Stimulated activated memory B cell treated with anti-CD40 and anti-IgM and Interleukin-4, amounts not matched to agents 10 μg/mL and 1 μg/mL and 100 μg/mL, for 72 hours (primary cell): Measurements from ENCODE around the gene IL12A.

Experiments
- ATAC-seq: fragments of 150-1000 bp; cut with Tn5 transposase; 2 replicates; pipeline ENCODE4 v1.10.0; 2021
- H3K27ac Mint-ChIP-seq: one replicate; pipeline ENCODE4 v1.8.0; 2022; ENCODE audit warnings: mild to moderate bottlenecking, mixed read lengths
- H3K27me3 Mint-ChIP-seq: one replicate; pipeline ENCODE4 v1.8.0; 2022; ENCODE audit warnings: mixed read lengths
- H3K36me3 Mint-ChIP-seq: one replicate; pipeline ENCODE4 v1.8.0; 2022; ENCODE audit warnings: mixed read lengths
- H3K4me1 Mint-ChIP-seq: one replicate; pipeline ENCODE4 v1.8.0; 2022; ENCODE audit warnings: mixed read lengths
- H3K4me3 Mint-ChIP-seq: one replicate; pipeline ENCODE4 v1.8.0; 2022; ENCODE audit warnings: mild to moderate bottlenecking, moderate library complexity, mixed read lengths
- H3K9me3 Mint-ChIP-seq: one replicate; pipeline ENCODE4 v1.8.0; 2022; ENCODE audit warnings: mixed read lengths

Gene IL12A

GRCh38 chr3:160041465-160041864 lies 52.8 kb downstream of the IL12A start:
- peaks cover 9% of the 10 kb centered on the region for H3K36me3 Mint-ChIP-seq
- H3K4me1 Mint-ChIP-seq = no peaks in the 10 kb centered on the region
- peaks cover 42% of the 10 kb centered on the region for H3K27me3 Mint-ChIP-seq
- no peak overlapping the region for H3K4me3 Mint-ChIP-seq
- H3K27ac Mint-ChIP-seq = no peak overlapping the region
- ATAC-seq = no peak
- peaks cover 15% of the 10 kb centered on the region for H3K9me3 Mint-ChIP-seq

DNA sequence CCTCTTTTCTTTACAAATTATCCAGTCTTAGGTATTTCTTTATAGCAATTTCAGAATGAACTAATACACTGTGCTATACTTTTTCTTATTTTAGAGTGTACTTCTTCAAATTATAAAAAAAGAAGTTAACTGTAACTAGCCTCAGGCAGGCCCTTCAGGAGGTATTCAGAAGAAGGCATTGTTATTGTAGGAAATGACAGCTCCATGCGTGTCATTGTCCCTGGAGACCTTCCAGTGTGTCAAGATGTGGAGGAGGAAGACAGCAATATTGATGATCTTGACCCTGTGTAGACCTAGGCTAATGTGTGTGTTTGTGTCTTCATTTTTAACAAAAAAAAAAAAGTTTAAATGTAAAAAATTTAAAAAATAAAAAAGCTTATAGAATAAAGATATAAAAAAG lies 55.5 kb downstream of the IL12A start:
- Mint-ChIP-seq H3K4me1 (no peaks in the 10 kb centered on the region), H3K27ac (no peak overlapping the region), H3K36me3 (peaks cover 9% of the 10 kb centered on the region), H3K4me3 (no peak overlapping the region), H3K27me3 (peaks cover 23% of the 10 kb centered on the region), H3K9me3 (peaks cover 15% of the 10 kb centered on the region)
- ATAC-seq = no peak
